SK-N-SH (cell line): ENCODE measurements around the gene EGFL8. TPM values are rescaled to one million over a fixed set of nuclear protein-coding genes. Genes with fewer than 3 reads are reported as not detected.

Experiments used
- CTCF ChIA-PET: fragments of 300-600, 350-600 bp; formaldehyde crosslinking; extraction: SDS; loops from one replicate; lab custom pipeline; 2021; lab: Yijun Ruan, JAX
- POLR2A ChIA-PET: fragments of 350-600 bp; sonication (Branson Sonifier 250); formaldehyde crosslinking; extraction: SDS; loops from one replicate; lab custom pipeline; 2020; ENCODE audit warnings: antibody characterized with exemption, inconsistent platforms; lab: Yijun Ruan, JAX
- DNase-seq: peaks from one replicate; pipeline ENCODE4 v3.0.0; 2012
- H2AFZ ChIP-seq: fragments of 200-600 bp; sonication (generic); 2 replicates; pipeline ENCODE4 v1.8.1; 2016; ENCODE audit warnings: antibody characterized with exemption, mild to moderate bottlenecking, low read depth
- H3F3A ChIP-seq: fragments of 200-600 bp; sonication (generic); replicated peaks from 2 replicates; pipeline ENCODE3; 2016; ENCODE audit warnings: antibody characterized with exemption, mild to moderate bottlenecking; ENCODE audit not compliant: insufficient read depth
- H3K27ac ChIP-seq, 2 experiments: fragments of 200-500 bp in 1 of 2; fragments of 200-600 bp in 1 of 2; sonication (Bioruptor generic) in 1 of 2; sonication (generic), shearing (Covaris generic) in 1 of 2; 2 replicates each; pipeline versions ENCODE4 v1.5.1 to v1.6.1; 2014 to 2016; ENCODE audit warnings: low read depth in 2 of 2, inconsistent platforms in 1 of 2, low read length in 1 of 2, mild to moderate bottlenecking in 1 of 2, mixed read lengths in 1 of 2
- H3K27me3 ChIP-seq: fragments of 200-600 bp; sonication (generic), shearing (Covaris generic); 2 replicates; pipeline ENCODE4 v1.6.1; 2016; ENCODE audit warnings: mixed run types; ENCODE audit not compliant: insufficient read depth
- H3K36me3 ChIP-seq, 2 experiments: fragments of 200-500 bp in 1 of 2; fragments of 200-600 bp in 1 of 2; sonication (Bioruptor generic) in 1 of 2; sonication (generic) in 1 of 2; replicated peaks in 1 of 2; 2 replicates each; pipeline versions ENCODE3 to v1.5.1; 2014 to 2016; ENCODE audit warnings: low read length in 1 of 2, mild to moderate bottlenecking in 1 of 2; ENCODE audit not compliant: insufficient read depth in 2 of 2, control insufficient read depth in 1 of 2
- H3K4me1 ChIP-seq, 2 experiments: fragments of 200-500 bp in 1 of 2; fragments of 200-600 bp in 1 of 2; sonication (Bioruptor generic) in 1 of 2; sonication (generic), shearing (Covaris generic) in 1 of 2; 2 replicates each; pipeline versions ENCODE4 v1.5.1 to v1.6.1; 2014 to 2016; ENCODE audit warnings: low read depth in 1 of 2, low read length in 1 of 2, mixed run types in 1 of 2; ENCODE audit not compliant: insufficient read depth in 2 of 2, control insufficient read depth in 1 of 2
- H3K4me2 ChIP-seq: fragments of 200-600 bp; sonication (generic), shearing (Covaris generic); 2 replicates; pipeline ENCODE4 v1.6.1; 2017; ENCODE audit warnings: mixed run types
- H3K4me3 ChIP-seq, 2 experiments: fragments of 200-500 bp in 1 of 2; fragments of 200-600 bp in 1 of 2; sonication (Bioruptor generic) in 1 of 2; sonication (generic), shearing (Covaris generic) in 1 of 2; 2 replicates each; pipeline versions ENCODE4 v1.5.1 to v1.8.1; 2014 to 2016; ENCODE audit warnings: low read depth in 2 of 2, inconsistent platforms in 1 of 2, low read length in 1 of 2, mild to moderate bottlenecking in 1 of 2, mixed read lengths in 1 of 2, moderate library complexity in 1 of 2
- H3K79me2 ChIP-seq: fragments of 200-600 bp; sonication (generic); 2 replicates; pipeline ENCODE4 v1.8.1; 2017; ENCODE audit warnings: mild to moderate bottlenecking; ENCODE audit not compliant: insufficient read depth
- H3K9ac ChIP-seq: fragments of 200-600 bp; sonication (generic); 2 replicates; pipeline ENCODE4 v1.6.1; 2017; ENCODE audit warnings: mixed run types
- H3K9me2 ChIP-seq: fragments of 200-600 bp; sonication (generic); 2 replicates; pipeline ENCODE4 v1.6.1; 2017; ENCODE audit warnings: mixed run types
- H3K9me3 ChIP-seq: fragments of 200-600 bp; sonication (generic); 2 replicates; pipeline ENCODE4 v1.6.1; 2017; ENCODE audit warnings: mixed run types, mild to moderate bottlenecking, moderate library complexity
- H4K20me1 ChIP-seq: fragments of 200-600 bp; sonication (generic); 2 replicates; pipeline ENCODE4 v1.6.1; 2017; ENCODE audit warnings: mild to moderate bottlenecking, mixed run types; ENCODE audit not compliant: insufficient read depth
- GABPA ChIP-seq: IDR thresholded peaks from 2 replicates; pipeline ENCODE4 v1.4.0; 2012; ENCODE audit warnings: low read depth, mild to moderate bottlenecking
- IRF3 ChIP-seq: fragments of 150-350 bp; IDR thresholded peaks from 2 replicates; pipeline ENCODE4 v1.6.1; 2016; ENCODE audit warnings: mild to moderate bottlenecking, low read depth, low read length
- JUND ChIP-seq: IDR thresholded peaks from 2 replicates; pipeline ENCODE4 v1.4.0; 2012
- MAX ChIP-seq: IDR thresholded peaks from 2 replicates; pipeline ENCODE4 v1.4.0; 2012; ENCODE audit warnings: low read depth
- MXI1 ChIP-seq: IDR thresholded peaks from 2 replicates; pipeline ENCODE4 v1.6.1; 2012; ENCODE audit warnings: mild to moderate bottlenecking, low read depth, low read length, improper control_type of control experiment
- NRF1 ChIP-seq: IDR thresholded peaks from 2 replicates; pipeline ENCODE4 v1.6.1; 2012; ENCODE audit warnings: low read depth, mild to moderate bottlenecking, low read length
- RAD21 ChIP-seq: IDR thresholded peaks from 2 replicates; pipeline ENCODE4 v1.6.1; 2012; ENCODE audit warnings: mild to moderate bottlenecking, low read length
- REST ChIP-seq: IDR thresholded peaks from 2 replicates; pipeline ENCODE4 v1.6.1; 2012; ENCODE audit warnings: mild to moderate bottlenecking, low read depth, low read length, moderate library complexity
- SIN3A ChIP-seq: IDR thresholded peaks from 2 replicates; pipeline ENCODE4 v1.6.1; 2012; ENCODE audit warnings: low read depth, mild to moderate bottlenecking, low read length, moderate library complexity, borderline replicate concordance
- TCF12 ChIP-seq: IDR thresholded peaks from 2 replicates; pipeline ENCODE4 v1.4.0; 2012
- TEAD4 ChIP-seq: IDR thresholded peaks from 2 replicates; pipeline ENCODE4 v1.4.0; 2012; ENCODE audit warnings: mild to moderate bottlenecking, borderline replicate concordance; ENCODE audit not compliant: insufficient read depth
- USF1 ChIP-seq: IDR thresholded peaks from 2 replicates; pipeline ENCODE4 v1.4.0; 2012; ENCODE audit warnings: low read depth, borderline replicate concordance
- YY1 ChIP-seq: IDR thresholded peaks from 2 replicates; pipeline ENCODE4 v1.4.0; 2012; ENCODE audit warnings: low read depth, mild to moderate bottlenecking
- whole genome bisulfite sequencing: methylation state at CpG from one replicate; pipeline ENCODE4 v1.1.6; 2017; ENCODE audit warnings: low lambda C conversion rate; 5-methylcytosine and 5-hydroxymethylcytosine counted together
- polyA plus RNA-seq, 3 experiments: library from polyadenylated mRNA; depleted of rRNA; stranded (reverse); fragments of >200 nt; gene quantifications; 2 replicates each; pipeline ENCODE4 v1.2.3, GENCODE V29; 2012
- small RNA-seq, 7 experiments: library from RNA; depleted of rRNA; stranded (forward); fragments of <200 nt; gene quantifications; one replicate each; pipeline ENCODE3, GENCODE V24; 2012

EGFL8 gene
- polyA plus RNA-seq, 1 of the 3 experiments (the other 2 are of a cell fraction) = 7.7 TPM

- Histone ChIP-seq H2AFZ (no peak overlapping the region), H3F3A (no peaks in the 10 kb centered on the region), H3K36me3 (no peaks in the 10 kb centered on the region), H3K27me3 (peaks cover 91% of the 10 kb centered on the region), H3K4me3 (no peak overlapping the region), H3K9ac (no peak overlapping the region), H3K79me2 (no peaks in the 10 kb centered on the region), H3K9me3 (no peaks in the 10 kb centered on the region), H4K20me1 (no peaks in the 10 kb centered on the region), H3K27ac (no peak overlapping the region), H3K4me2 (no peak overlapping the region), H3K4me1 (no peaks in the 10 kb centered on the region), H3K9me2 (no peaks in the 10 kb centered on the region)
- CTCF ChIA-PET = no interaction called here
- no peak for TF ChIP-seq JUND
- no peak for TF ChIP-seq TEAD4
- TF ChIP-seq IRF3 = no peak
- TF ChIP-seq MXI1 = no peak
- TF ChIP-seq TCF12 = no peak
- no peak for TF ChIP-seq REST
- TF ChIP-seq MAX = no peak
- POLR2A ChIA-PET = no interaction called here
- WGBS = 4% methylated on average over 10 of the region's 10 CpGs
- no peak for DNase-seq
Measured at GRCh38 chr6:32216285-32216684, 51.9 kb downstream of the EGFL8 start.

GRCh38 chr6:32216998-32217397 lies 52.6 kb downstream of the EGFL8 start:
- Histone ChIP-seq H3K9ac (no peak overlapping the region), H3K4me1 (no peaks in the 10 kb centered on the region), H3K4me2 (no peak overlapping the region), H3K79me2 (no peaks in the 10 kb centered on the region), H3K9me2 (no peaks in the 10 kb centered on the region), H4K20me1 (no peaks in the 10 kb centered on the region), H3K9me3 (no peaks in the 10 kb centered on the region), H3K36me3 (no peaks in the 10 kb centered on the region), H3K27ac (no peak overlapping the region), H3K27me3 (peaks cover 93% of the 10 kb centered on the region), H2AFZ (no peak overlapping the region), H3K4me3 (no peak overlapping the region), H3F3A (no peaks in the 10 kb centered on the region)
- ChIA-PET CTCF (interaction anchor here (0.6 kb wide), 1 partner anchor 631 kb away, joined by 3 read pairs; the partner anchor contains the start of gene LST1), POLR2A (no interaction called here)
- no peak for DNase-seq
- 29% methylated on average over 11 of the region's 11 CpGs for WGBS
- TF ChIP-seq NRF1 (no peak), TEAD4 (no peak), GABPA (no peak), USF1 (no peak), RAD21 (no peak), YY1 (no peak), MAX (no peak), JUND (no peak), SIN3A (no peak)

Small RNAs within 50 kb of the gene (small RNA-seq; reads per million reads assigned to genes)
- gene AL662884.1 (0 reads per million in 7 experiments), gene MIR6833 (0 to 0.06 (median 0) reads per million in 7 experiments)

Other genes starting within 250 kb of the EGFL8 start
- gene C2, start 236.9 kb upstream of the EGFL8 start, polyA plus RNA-seq (2012; rRNA removed) = 0.15 and 0.43 TPM in 2 replicates
- gene CFB, start 218.5 kb upstream of the EGFL8 start, polyA plus RNA-seq (2012; rRNA removed) = 42.1 and 64.4 TPM in 2 replicates
- gene NELFE, start 205.6 kb upstream of the EGFL8 start, polyA plus RNA-seq (2012; rRNA removed) = 89.5 and 116 TPM in 2 replicates
- 86.3 and 89.4 TPM in 2 replicates for gene SKIC2, start 205.4 kb upstream of the EGFL8 start, polyA plus RNA-seq (2012; rRNA removed)
- gene DXO, start 192.5 kb upstream of the EGFL8 start, polyA plus RNA-seq (2012; rRNA removed) = 25.3 and 27.1 TPM in 2 replicates
- 9.9 and 11.4 TPM in 2 replicates for gene C4A, start 182.5 kb upstream of the EGFL8 start, polyA plus RNA-seq (2012; rRNA removed)
- 6.8 and 10.9 TPM in 2 replicates for gene C4B, start 149.8 kb upstream of the EGFL8 start, polyA plus RNA-seq (2012; rRNA removed)
- 0.03 TPM in 1 of 2 replicates, not detected in the other for gene CYP21A2, start 126.2 kb upstream of the EGFL8 start, polyA plus RNA-seq (2012; rRNA removed)
- 0.48 and 0.55 TPM in 2 replicates for gene TNXB, start 55.3 kb upstream of the EGFL8 start, polyA plus RNA-seq (2012; rRNA removed)
- 61.3 and 73.0 TPM in 2 replicates for gene ATF6B, start 36.3 kb upstream of the EGFL8 start, polyA plus RNA-seq (2012; rRNA removed)
- gene FKBPL, start 34.3 kb upstream of the EGFL8 start, polyA plus RNA-seq (2012; rRNA removed) = 2.7 and 3.5 TPM in 2 replicates
- gene PRRT1, start 12.7 kb upstream of the EGFL8 start, polyA plus RNA-seq (2012; rRNA removed) = 1.2 and 1.5 TPM in 2 replicates
- 32.7 and 42.1 TPM in 2 replicates for gene PPT2, start 10.5 kb upstream of the EGFL8 start, polyA plus RNA-seq (2012; rRNA removed)
- 118 and 122 TPM in 2 replicates for gene AGPAT1, start 11.5 kb downstream of the EGFL8 start, polyA plus RNA-seq (2012; rRNA removed)
- gene RNF5, start 13.8 kb downstream of the EGFL8 start, polyA plus RNA-seq (2012; rRNA removed) = 74.8 and 110 TPM in 2 replicates
- gene AGER, start 19.7 kb downstream of the EGFL8 start, polyA plus RNA-seq (2012; rRNA removed) = 2.9 and 3.5 TPM in 2 replicates
- 74.5 and 83.1 TPM in 2 replicates for gene PBX2, start 25.6 kb downstream of the EGFL8 start, polyA plus RNA-seq (2012; rRNA removed)
- 1.5 and 1.9 TPM in 2 replicates for gene GPSM3, start 28.0 kb downstream of the EGFL8 start, polyA plus RNA-seq (2012; rRNA removed)
- gene NOTCH4, start 59.5 kb downstream of the EGFL8 start, polyA plus RNA-seq (2012; rRNA removed) = 2.5 and 2.8 TPM in 2 replicates
- gene TSBP1, start 207.3 kb downstream of the EGFL8 start, polyA plus RNA-seq (2012; rRNA removed) = not detected in 2 replicates
- not detected in 2 replicates for gene BTNL2, start 242.6 kb downstream of the EGFL8 start, polyA plus RNA-seq (2012; rRNA removed)